ENCODE results near the gene OR4F6.

- TF ChIP-seq POLR2AphosphoS5 (IDR thresholded peaks at IDR 0.05; ENCODE audit: low read depth, low read length) = no peak
- no peak for TF ChIP-seq SMC3 (IDR thresholded peaks at IDR 0.05; ENCODE audit: low read depth, low read length)
- TF ChIP-seq CTCF (IDR thresholded peaks at IDR 0.05) = no peak
- TF ChIP-seq USF2 (IDR thresholded peaks at IDR 0.05; ENCODE audit: borderline replicate concordance, low read depth, low read length) = no peak
- no peak for TF ChIP-seq TAF1 (IDR thresholded peaks at IDR 0.05; ENCODE audit: borderline replicate concordance, low read depth, low read length)
- TF ChIP-seq MXI1 (IDR thresholded peaks at IDR 0.05; ENCODE audit: low read depth, low read length) = no peak
- TF ChIP-seq RFX5 (IDR thresholded peaks at IDR 0.05; ENCODE audit: low read length) = no peak
- TF ChIP-seq CHD2 (IDR thresholded peaks at IDR 0.05; ENCODE audit: low read length, partially characterized antibody) = no peak
- no peak for TF ChIP-seq ZBTB33 (IDR thresholded peaks at IDR 0.05; ENCODE audit: borderline replicate concordance, low read depth)
- TF ChIP-seq FOXJ3 (CRISPR knock-in tag; IDR thresholded peaks at IDR 0.05) = no peak
Measured at GRCh38 chr15:101784644-101785043, 18.7 kb upstream of the OR4F6 start.

Measured in SK-N-SH (cell line).